Measurements from ENCODE around the gene MUSK.

MUSK gene

DNA sequence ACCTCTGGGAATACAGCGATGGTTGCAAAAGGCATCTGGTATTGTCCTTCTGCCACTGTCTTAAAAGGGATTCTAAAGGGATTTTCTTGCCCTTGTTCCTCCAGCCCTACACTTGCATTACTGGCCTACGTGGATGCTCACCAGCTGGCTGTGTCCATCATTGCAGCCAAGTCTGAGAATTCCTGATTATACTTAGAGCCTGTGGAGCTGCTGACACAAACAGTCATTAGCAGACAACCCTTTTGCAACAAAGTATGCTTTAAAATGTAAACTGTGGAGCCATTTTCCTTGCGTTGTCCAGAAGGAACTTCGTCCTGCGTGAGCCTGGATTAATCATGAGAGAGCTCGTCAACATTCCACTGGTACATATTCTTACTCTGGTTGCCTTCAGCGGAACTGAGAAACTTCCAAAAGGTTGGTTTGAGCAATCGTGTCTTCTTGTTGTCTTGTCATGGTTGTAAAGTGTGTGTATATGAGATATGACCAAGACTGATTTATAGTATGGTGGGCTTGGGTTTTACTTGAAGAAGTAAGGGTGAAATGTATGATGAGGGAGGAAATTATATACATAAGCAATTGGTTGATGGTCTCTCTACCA is at the start of gene MUSK:
Gene MUSK, plus strand, starts transcription at position 222 of the 598 bp plus-strand sequence. Its CDS starts 114 bp downstream, at position 336.
- TF ChIP-seq GATA3 (IDR thresholded peaks at IDR 0.05; ENCODE audit: low read depth, low read length) = no peak
- no peak for TF ChIP-seq GATA2 (IDR thresholded peaks at IDR 0.05; ENCODE audit: low read depth, low read length)

DNA sequence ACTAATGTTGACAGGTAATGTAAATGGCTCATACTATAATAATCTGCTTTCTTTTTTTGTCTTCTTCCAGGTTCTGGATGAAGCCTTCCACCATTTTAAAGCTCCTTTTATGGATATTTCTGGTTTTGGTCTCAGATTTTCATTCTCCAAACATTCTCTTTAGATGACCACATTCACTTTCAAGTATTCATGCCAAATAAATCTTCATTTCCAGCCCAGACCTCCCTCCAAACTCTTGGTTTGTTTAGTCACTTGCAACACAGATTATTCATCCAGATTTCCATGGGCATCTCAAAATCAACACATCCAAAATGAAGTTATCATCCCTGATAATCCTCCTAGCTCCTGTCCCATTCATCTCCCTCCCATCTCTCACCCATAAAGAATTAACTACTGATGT is 48.8 kb upstream of the MUSK start:
- TF ChIP-seq GATA3 (IDR thresholded peaks at IDR 0.05; ENCODE audit: low read depth, low read length) = no peak
- TF ChIP-seq GATA2 (IDR thresholded peaks at IDR 0.05; ENCODE audit: low read depth, low read length) = no peak

- TF ChIP-seq GATA2 (IDR thresholded peaks at IDR 0.05; ENCODE audit: low read depth, low read length) (no peak), GATA3 (IDR thresholded peaks at IDR 0.05; ENCODE audit: low read depth, low read length) (no peak)
Measured at GRCh38 chr9:110620726-110621125, 47.9 kb upstream of the MUSK start.

GRCh38 chr9:110622368-110622767 is 46.2 kb upstream of the MUSK start:
- no peak for TF ChIP-seq GATA2 (IDR thresholded peaks at IDR 0.05; ENCODE audit: low read depth, low read length)
- TF ChIP-seq GATA3 (IDR thresholded peaks at IDR 0.05; ENCODE audit: low read depth, low read length) = no peak

GRCh38 chr9:110623462-110624025 is 45.0 kb upstream of the MUSK start:
- TF ChIP-seq GATA2 (IDR thresholded peaks at IDR 0.05; ENCODE audit: low read depth, low read length) (no peak), GATA3 (IDR thresholded peaks at IDR 0.05; ENCODE audit: low read depth, low read length) (no peak)

- no peak for TF ChIP-seq GATA3 (IDR thresholded peaks at IDR 0.05; ENCODE audit: low read depth, low read length)
- no peak for TF ChIP-seq GATA2 (IDR thresholded peaks at IDR 0.05; ENCODE audit: low read depth, low read length)
Measured at GRCh38 chr9:110626101-110626829, 42.3 kb upstream of the MUSK start.

DNA sequence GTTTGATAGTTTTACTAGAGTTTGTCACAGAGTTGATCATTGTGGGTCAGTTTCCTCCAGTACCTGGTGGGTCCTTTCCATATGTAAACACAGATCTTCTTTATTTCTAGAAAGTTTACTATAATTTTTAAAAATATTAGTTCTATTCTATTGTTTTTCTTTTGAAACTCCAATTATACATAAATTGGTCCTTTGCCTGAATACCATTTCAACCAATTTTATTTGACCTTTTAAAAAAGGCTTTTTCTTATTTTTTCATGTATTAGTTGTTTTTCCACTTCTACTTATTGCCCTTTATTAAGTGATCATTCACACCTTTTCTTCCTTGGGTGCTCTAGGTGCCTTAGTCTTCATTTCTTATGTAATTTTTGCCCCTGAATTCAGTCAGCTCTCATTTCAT is 33.0 kb upstream of the MUSK start:
- no peak for TF ChIP-seq GATA3 (IDR thresholded peaks at IDR 0.05; ENCODE audit: low read depth, low read length)
- TF ChIP-seq GATA2 (IDR thresholded peaks at IDR 0.05; ENCODE audit: low read depth, low read length) = no peak

- TF ChIP-seq GATA2 (IDR thresholded peaks at IDR 0.05; ENCODE audit: low read depth, low read length) = no peak
- no peak for TF ChIP-seq GATA3 (IDR thresholded peaks at IDR 0.05; ENCODE audit: low read depth, low read length)
Measured at GRCh38 chr9:110638381-110638954, 30.1 kb upstream of the MUSK start.

GRCh38 chr9:110640736-110641135 is 27.9 kb upstream of the MUSK start:
- TF ChIP-seq GATA3 (IDR thresholded peaks at IDR 0.05; ENCODE audit: low read depth, low read length) (no peak), GATA2 (IDR thresholded peaks at IDR 0.05; ENCODE audit: low read depth, low read length) (no peak)

GRCh38 chr9:110641293-110641692 is 27.3 kb upstream of the MUSK start:
- TF ChIP-seq GATA3 (IDR thresholded peaks at IDR 0.05; ENCODE audit: low read depth, low read length) = no peak
- no peak for TF ChIP-seq GATA2 (IDR thresholded peaks at IDR 0.05; ENCODE audit: low read depth, low read length)

- TF ChIP-seq GATA3 (IDR thresholded peaks at IDR 0.05; ENCODE audit: low read depth, low read length) (no peak), GATA2 (IDR thresholded peaks at IDR 0.05; ENCODE audit: low read depth, low read length) (no peak)
Measured at GRCh38 chr9:110648696-110649095, 19.9 kb upstream of the MUSK start.

- TF ChIP-seq GATA3 (IDR thresholded peaks at IDR 0.05; ENCODE audit: low read depth, low read length) = no peak
Measured at GRCh38 chr9:110650261-110650660, 18.3 kb upstream of the MUSK start.

DNA sequence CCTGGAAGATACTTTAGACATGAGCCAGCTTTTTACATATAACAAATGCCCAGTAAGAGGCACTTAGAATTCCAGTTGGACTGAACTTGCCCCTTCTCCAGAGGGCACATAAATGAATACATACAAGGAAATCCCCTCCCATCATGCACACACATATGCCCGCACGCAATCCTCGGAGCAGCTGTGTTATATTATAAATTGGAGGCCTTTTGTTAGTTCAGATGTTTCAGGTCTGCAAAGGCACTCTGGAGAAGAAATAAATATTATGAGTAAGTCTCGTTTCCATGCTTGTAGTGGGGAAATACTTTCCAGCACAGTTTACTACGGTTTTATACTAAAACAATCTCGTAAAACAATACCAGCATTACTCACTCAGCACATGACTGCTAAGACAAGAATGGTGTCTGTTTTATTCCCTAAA is 17.6 kb upstream of the MUSK start:
- TF ChIP-seq GATA3 (IDR thresholded peaks at IDR 0.05; ENCODE audit: low read depth, low read length) (no peak), GATA2 (IDR thresholded peaks at IDR 0.05; ENCODE audit: low read depth, low read length) (no peak)

DNA sequence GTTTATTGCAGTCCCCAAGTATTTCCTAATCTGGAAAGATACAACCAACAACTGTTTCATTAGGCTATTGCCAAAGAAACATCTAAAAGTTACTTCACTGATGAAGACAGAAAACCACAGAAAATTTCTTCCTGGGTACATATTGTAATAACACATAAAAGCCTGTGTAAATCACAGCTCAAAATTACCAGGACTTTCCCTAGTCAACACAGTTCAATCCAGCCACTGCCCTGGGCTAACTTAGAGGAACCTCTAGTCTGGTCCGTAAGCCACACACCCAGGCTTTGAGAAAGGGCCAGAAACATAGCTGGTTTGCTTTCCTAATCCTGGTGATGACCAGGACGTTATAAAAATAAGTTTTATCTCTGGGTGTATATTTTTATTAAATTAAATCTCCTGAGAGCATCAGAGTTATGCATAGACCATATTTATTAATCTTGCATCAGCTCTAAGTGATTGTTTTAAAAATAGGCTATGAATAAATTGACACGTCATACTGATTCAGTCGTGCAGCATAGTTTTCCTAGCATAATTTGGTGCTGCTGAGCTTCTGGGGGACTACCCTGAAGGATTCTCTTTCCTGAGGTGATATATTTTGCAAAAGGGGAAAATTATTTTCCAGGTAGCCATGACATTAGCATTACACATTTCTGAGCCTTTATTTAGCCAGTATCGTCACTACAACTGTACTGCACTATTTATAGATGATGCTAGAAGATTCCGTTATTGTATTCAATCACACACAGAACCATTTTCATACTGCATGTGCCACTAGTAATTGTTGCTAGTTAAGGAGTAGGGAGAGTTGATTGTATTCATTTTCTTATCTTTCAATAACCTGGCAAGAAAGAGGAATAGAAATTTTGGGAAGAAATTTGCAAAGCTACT is 12.6 kb upstream of the MUSK start:
- TF ChIP-seq GATA3 (IDR thresholded peaks at IDR 0.05; ENCODE audit: low read depth, low read length) (no peak), GATA2 (IDR thresholded peaks at IDR 0.05; ENCODE audit: low read depth, low read length) (no peak)

Data from SH-SY5Y (cell line).